AG09309 (cell line): ENCODE results near the gene WFDC1.
A peak's percentile ranks its signal among the peaks of the same experiment; 100 is the strongest.

Experiments
- DNase-seq: peaks from one replicate; pipeline ENCODE4 v3.0.0-alpha.2; 2010; ENCODE audit warnings: low read depth
- H3K4me3 ChIP-seq: 2 replicates; pipeline ENCODE4 v1.5.1; 2011; ENCODE audit warnings: mild to moderate bottlenecking, low read depth, low read length, moderate library complexity; ENCODE audit not compliant: control insufficient read depth
- CTCF ChIP-seq: IDR thresholded peaks from 2 replicates; pipeline ENCODE4 v1.5.1; 2011; ENCODE audit warnings: mild to moderate bottlenecking, low read depth, low read length, inconsistent platforms; ENCODE audit not compliant: insufficient read depth, control insufficient read depth; ENCODE audit errors: missing control alignments

The WFDC1 gene

DNA sequence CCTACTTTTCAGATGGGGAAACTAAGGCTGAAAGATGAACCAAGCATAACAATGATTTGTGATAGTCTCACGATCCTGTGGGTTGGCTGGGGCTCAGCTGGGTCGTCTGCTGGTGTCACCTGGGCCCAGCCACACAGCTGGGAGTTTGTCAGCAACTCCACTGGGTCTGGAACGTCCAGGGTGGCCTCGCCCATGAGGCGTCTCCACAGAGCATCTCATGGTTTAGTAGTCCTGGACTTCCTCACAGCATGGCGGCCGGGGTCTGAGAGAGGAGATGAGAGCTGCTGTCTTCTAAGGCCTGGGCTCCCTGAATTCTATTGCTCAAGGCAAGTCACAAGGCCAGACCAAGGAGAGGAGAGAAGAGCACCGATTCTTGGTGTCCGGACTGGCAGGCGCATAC is 24.1 kb upstream of the WFDC1 start:
- H3K4me3 ChIP-seq = no peak overlapping the region
- no peak for TF ChIP-seq CTCF
- DNase-seq = no peak

GRCh38 chr16:84271037-84271436 is 23.6 kb upstream of the WFDC1 start:
- TF ChIP-seq CTCF = no peak
- DNase-seq = no peak
- no peak overlapping the region for H3K4me3 ChIP-seq

DNA sequence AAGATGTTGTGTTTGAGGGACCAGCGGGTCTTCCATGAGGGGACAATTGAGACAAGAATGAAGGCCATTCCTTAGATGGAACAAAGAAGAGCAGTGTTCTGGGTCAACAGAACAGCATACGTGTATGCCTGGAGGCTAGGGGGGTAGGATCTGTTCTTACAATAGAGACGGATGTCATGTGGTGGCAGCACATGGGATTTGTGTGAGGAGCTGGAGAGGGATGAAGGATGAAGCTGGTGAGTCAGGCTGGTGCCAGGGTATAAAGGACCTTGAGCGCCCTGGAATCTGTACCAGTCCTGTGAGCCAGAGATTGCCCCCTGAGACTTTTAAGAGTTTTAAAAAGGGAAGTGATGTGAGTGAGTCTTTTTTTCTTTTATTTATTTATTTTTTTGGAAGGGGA is 22.8 kb upstream of the WFDC1 start:
- no peak for DNase-seq
- H3K4me3 ChIP-seq = no peak overlapping the region
- no peak for TF ChIP-seq CTCF

- no peak for TF ChIP-seq CTCF
- no peak for DNase-seq
Observed at GRCh38 chr16:84272740-84273320, 21.8 kb upstream of the WFDC1 start.

GRCh38 chr16:84274515-84274914 is 20.2 kb upstream of the WFDC1 start:
- H3K4me3 ChIP-seq = no peak overlapping the region
- TF ChIP-seq CTCF = no peak
- no peak for DNase-seq

More at GRCh38 chr16:84272740-84273320, 21.8 kb upstream of the WFDC1 start:
- no peak overlapping the region for H3K4me3 ChIP-seq

DNA sequence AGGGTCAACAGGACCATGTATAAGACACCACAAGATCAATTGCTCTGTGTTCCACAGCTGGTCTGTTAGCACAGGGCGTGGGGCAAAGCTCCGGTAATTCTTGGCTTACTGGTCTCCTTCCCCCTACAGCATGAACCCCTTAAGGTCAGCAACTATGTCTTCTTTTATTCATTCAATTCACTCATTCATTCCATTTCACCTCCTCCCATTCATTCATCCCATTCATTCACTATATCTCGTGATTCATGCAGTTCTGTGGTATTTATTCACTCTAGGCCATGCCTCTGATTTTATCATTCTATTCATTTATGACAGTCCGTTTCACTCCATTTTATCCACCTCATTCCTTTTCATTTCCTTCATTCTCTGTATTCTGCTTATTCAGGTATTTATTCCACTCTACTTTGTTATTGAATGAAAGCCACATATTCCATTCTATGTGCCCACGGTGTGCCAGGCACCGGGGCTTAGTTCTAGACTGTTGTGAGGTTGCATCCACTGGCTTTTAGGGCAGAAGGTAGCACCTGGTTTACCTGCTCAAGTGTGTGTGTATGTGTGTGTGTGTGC is 19.0 kb upstream of the WFDC1 start:
- H3K4me3 ChIP-seq = no peak overlapping the region
- no peak for DNase-seq
- TF ChIP-seq CTCF = no peak

GRCh38 chr16:84277244-84277823 is 17.3 kb upstream of the WFDC1 start:
- DNase-seq = no peak

More at GRCh38 chr16:84277244-84277823, 17.3 kb upstream of the WFDC1 start:
- H3K4me3 ChIP-seq = no peak overlapping the region
- TF ChIP-seq CTCF = peak; percentile 87
